ENCODE measurements around the gene ADAP1.

GRCh38 chr7:868189-868486 is 86.3 kb downstream of the ADAP1 start:
- TF ChIP-seq CTCF (IDR thresholded peaks at IDR 0.05), result no peak
- no peak for TF ChIP-seq POLR2A (IDR thresholded peaks at IDR 0.05)

Data from lower leg skin (tissue), 3 donors.